LNCaP clone FGC (cell line): ENCODE measurements around the gene CNGA1.

Source experiments
- DNase-seq: peaks from one replicate; pipeline ENCODE4 v3.0.0-alpha.2; 2011; ENCODE audit warnings: low read depth
- H3K4me3 ChIP-seq: 2 replicates; pipeline ENCODE4 v1.5.1; 2011; ENCODE audit warnings: mild to moderate bottlenecking, low read depth, low read length, control low read depth
- TF ChIP-seq, protein P1 (sequence below): IDR thresholded peaks from 2 replicates; pipeline ENCODE4 v1.5.1; 2012; ENCODE audit warnings: mild to moderate bottlenecking; ENCODE audit not compliant: control insufficient read depth, insufficient read depth; ENCODE audit errors: extremely low read depth

CNGA1 gene

DNA sequence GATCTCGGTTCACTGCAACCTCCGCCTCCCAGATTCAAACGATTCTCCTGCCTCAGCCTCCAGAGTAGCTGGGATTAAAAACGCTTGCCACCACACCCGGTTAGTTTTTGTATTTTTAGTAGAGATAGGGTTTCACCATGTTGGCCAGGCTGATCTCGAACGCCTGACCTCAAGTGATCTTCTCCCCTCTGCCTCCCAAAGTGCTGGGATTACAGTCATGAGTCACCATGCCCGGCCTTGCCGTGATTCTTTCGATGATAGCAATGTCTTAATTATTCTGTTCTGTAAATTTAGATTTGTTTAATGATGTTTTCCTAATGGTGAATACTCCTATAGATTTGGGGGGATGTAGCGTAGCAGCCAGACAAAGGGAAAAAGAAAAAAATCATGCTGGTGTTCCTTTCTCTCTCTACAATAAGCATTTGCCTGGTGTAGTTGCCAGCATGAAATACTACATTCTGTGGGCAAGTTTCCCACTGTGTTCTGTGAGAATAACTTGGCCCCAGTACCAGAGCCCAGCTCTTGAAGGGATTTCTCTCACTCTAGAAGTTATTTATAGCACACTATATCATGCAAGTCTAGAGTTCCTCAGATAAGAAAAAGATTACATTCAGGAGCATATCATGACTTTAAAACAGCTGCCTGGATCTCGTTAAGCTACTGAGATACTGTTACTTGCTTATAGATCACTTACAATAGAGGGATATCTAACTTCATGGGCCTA, 15.5 kb upstream of the CNGA1 start:
- DNase-seq, result no peak

DNA sequence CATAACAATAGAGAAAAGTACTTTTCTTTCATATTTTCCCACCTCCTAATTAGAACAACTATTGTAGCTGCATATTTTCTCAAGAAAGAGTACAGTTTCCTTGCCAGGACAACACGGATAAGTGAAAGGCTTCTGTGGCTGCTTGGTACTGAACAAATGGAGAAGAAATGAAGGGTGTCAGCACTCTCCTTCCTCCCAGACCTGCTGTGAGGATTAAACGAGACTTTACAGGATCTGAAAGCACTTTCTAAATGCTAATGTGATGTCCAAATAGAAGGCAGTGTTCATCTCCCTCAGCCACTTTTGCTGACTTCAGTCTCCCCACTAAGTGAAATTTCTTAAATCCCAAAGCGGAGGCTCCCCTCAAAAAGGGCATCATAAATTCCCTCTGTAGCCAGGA, 14.0 kb upstream of the CNGA1 start:
- TF ChIP-seq, protein P1, sequence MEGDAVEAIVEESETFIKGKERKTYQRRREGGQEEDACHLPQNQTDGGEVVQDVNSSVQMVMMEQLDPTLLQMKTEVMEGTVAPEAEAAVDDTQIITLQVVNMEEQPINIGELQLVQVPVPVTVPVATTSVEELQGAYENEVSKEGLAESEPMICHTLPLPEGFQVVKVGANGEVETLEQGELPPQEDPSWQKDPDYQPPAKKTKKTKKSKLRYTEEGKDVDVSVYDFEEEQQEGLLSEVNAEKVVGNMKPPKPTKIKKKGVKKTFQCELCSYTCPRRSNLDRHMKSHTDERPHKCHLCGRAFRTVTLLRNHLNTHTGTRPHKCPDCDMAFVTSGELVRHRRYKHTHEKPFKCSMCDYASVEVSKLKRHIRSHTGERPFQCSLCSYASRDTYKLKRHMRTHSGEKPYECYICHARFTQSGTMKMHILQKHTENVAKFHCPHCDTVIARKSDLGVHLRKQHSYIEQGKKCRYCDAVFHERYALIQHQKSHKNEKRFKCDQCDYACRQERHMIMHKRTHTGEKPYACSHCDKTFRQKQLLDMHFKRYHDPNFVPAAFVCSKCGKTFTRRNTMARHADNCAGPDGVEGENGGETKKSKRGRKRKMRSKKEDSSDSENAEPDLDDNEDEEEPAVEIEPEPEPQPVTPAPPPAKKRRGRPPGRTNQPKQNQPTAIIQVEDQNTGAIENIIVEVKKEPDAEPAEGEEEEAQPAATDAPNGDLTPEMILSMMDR, result no peak
- H3K4me3 ChIP-seq, result no peak overlapping the region
- DNase-seq, result no peak

More for the DNA sequence above, 15.5 kb upstream of the CNGA1 start:
- no peak overlapping the region for H3K4me3 ChIP-seq
- TF ChIP-seq, protein P1, result no peak

DNA sequence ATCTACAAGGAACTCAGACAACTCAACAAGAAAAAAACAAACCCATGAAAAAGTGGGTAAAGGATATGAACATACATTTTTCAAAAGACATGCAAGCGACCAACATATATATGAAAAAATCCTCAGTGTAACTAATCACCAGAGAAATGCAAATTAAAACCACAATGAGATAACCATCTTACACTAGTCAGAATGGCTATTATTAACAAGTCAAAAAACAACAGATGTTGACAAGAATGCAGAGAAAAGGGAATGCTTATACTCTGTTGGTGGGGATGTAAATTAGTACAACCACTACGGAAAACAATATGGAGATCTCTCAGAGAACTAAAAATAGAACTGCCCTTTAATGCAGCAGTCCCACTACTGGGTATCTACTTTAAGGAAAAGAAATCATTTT, 12.2 kb upstream of the CNGA1 start:
- no peak for DNase-seq
- H3K4me3 ChIP-seq, result no peak overlapping the region
- TF ChIP-seq, protein P1, result no peak

DNA sequence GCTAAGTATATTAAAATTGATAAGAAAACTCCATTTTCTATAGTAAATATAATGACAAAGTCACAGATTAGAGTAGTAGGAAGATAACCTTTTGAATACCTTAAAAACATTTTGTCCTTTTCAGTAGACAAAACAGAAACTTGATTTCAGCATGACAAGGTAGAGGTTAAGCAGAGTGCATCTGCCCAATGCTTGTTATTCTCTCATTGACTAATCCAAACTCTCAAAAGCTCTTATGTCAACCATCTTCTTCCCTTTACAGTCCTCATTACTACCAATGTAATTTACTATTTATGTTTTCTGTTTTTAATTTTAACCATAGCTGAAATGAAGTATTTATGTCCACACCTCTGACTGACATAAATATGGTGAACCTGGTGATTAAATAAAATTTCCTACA, 11.2 kb upstream of the CNGA1 start:
- H3K4me3 ChIP-seq, result no peak overlapping the region
- TF ChIP-seq, protein P1, result no peak
- DNase-seq, result no peak

DNA sequence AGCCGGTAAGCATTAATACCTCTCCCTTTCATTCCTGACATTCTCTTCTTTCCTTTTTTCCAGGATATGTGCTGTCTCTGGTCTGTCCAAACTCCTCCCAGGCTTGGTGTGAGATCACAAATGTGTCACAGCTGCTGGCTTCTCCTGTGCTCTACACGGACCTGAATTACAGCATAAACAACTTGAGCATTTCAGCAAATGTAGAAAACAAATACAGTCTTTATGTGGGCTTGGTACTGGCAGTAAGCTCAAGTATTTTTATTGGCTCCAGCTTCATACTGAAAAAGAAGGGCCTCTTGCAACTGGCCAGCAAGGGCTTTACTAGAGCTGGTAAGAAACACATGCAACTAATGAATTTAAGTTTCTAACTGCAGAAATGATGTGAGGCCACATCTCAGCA, 8.5 kb upstream of the CNGA1 start:
- no peak overlapping the region for H3K4me3 ChIP-seq
- DNase-seq, result no peak
- TF ChIP-seq, protein P1, result no peak

DNA sequence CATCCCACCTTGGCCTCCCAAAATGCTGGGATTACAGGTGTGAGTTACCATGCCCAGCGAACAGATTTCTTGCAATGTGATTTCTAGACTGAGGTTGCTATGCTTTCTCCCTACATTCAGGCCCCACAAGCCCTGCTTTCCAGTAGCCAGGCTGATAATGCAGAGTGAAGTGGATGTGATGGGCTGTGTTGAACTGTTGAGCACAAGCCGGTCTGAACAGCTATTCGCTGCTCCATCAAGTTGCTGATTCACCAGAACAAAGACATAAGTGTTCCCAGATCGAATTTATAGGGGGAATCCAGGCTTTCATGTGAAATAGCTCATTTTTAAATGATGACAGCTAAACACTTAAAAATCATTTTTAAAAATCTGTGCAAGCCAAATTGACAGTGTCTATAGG, 8.0 kb upstream of the CNGA1 start:
- H3K4me3 ChIP-seq, result no peak overlapping the region
- no peak for DNase-seq
- TF ChIP-seq, protein P1, result no peak
